ENCODE results near the gene PPP3R2.

GRCh38 chr9:101590901-101591300, 3.9 kb downstream of the PPP3R2 start:
- no peak for TF ChIP-seq CTCF (conservative IDR thresholded peaks at IDR 0.05; ENCODE audit: low read depth in 2 of 2)
- TF ChIP-seq EZH2 (IDR thresholded peaks at IDR 0.05; ENCODE audit: low read depth, unreplicated experiment), result no peak
